GM18909 (cell line): ENCODE data around the gene PGAM2.
A peak's percentile ranks its signal among the peaks of the same experiment; 100 is the strongest.
"Not testable (repeated sequence)": the region's sequence is repeated elsewhere in the genome, so short reads cannot be mapped to it uniquely, and the experiment has no call there.

Experiments
- ATAC-seq: cut with Tn5 transposase; IDR thresholded peaks from one replicate; pipeline ENCODE4 v1.9.1; 2021; ENCODE audit warnings: mild to moderate bottlenecking; ENCODE audit not compliant: unreplicated experiment, poor library complexity

Gene PGAM2

GRCh38 chr7:44033971-44034844 is 31.2 kb downstream of the PGAM2 start:
- not testable (repeated sequence) for ATAC-seq

DNA sequence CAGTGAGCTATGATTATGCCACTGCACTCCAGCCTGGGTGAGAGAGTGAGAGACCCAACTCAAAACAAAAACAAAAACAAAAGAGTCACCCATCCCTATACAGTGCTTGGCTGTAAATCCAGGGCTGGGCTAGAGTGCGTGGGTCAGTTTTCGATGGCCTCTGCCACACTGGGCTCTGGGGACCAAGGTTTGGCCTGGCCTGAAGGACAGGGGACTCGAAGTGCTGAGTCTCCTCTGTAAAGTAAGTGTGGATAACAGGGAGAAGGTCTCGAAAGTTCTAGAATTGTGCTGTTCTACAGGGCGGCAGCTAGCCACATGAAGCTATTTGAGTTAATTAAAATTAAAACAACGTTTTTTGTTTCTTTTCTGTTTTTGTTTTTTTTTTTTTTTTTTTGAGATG is 33.3 kb downstream of the PGAM2 start:
- ATAC-seq = not testable (repeated sequence)

DNA sequence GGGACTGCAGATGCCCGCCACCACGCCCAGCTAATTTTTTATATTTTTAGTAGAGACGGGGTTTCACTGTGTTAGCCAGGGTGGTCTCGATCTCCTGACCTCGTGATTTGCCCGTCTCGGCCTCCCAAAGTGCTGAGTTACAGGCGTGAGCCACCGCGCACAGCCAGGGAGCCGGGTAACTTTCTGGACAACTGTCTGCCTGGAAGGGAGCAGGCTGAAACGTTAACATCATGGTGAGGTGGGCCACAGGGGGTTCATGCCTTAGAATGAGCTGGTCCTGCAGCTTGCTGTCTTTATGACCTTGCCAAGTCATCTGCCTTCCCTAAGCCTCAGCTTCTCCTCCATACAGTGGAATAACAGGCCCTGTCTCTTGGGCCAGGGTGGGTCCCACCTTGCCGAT is 34.0 kb downstream of the PGAM2 start:
- ATAC-seq = not testable (repeated sequence)

GRCh38 chr7:44030029-44030428 is 35.3 kb downstream of the PGAM2 start:
- ATAC-seq = not testable (repeated sequence)

DNA sequence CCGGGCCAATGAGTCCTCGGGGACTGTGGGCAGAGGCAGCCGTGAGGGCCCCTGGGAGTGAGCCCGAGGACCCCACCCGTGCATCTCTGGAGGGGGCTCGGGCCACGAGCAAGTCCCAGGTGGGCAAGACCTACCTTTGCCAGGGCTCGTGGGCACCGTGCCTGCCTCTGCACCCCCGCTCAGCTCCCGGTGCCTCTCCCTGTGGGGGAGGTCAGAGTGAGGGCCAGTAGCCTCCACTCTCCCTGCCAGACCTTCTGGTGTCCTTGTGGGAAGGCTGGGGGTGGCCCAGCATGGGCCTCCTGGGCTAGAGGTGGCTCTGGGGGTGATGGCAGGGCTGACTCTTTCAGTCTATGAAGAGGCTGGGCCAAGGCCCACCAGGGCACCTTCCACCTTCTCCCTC is 35.9 kb downstream of the PGAM2 start:
- not testable (repeated sequence) for ATAC-seq

- not testable (repeated sequence) for ATAC-seq
Observed at GRCh38 chr7:44022796-44023467, 42.4 kb downstream of the PGAM2 start.

DNA sequence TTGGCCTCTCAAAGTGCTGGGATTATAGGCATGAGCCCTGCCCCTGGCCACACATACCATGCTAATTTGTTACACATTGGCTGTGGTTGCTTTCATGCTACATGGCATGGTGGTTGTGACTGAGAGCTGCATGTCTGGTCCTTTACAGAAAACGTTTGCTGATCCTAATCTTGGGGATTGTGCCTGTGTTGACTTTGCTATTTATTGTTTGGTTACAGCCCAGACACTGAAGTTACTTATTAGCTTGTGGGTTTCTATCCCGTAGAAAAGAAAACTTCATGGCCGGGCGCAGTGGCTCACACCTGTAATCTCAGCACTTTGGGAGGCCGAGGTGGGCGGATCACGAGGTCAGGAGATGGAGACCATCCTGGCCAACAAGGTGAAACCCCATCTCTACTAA is 43.3 kb downstream of the PGAM2 start:
- not testable (repeated sequence) for ATAC-seq

DNA sequence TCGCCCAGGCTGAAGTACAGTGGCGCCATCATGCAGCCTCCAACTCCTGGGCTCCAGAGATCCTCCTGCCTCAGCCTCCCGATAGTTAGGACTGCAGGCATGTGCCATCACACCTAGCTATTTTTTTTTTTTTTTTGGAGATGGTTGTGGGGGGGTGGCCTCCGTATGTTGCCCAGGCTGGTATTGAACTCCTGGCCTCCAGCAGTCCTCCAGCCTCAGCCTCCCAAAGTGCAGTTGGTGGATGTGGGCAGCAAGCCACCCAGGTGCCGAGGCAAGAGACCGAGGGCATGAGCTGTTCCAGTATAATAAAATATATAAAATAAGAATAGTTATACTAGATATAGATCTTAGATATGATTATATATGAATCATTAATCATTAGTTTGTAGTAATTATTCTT is 45.5 kb downstream of the PGAM2 start:
- ATAC-seq = not testable (repeated sequence)

DNA sequence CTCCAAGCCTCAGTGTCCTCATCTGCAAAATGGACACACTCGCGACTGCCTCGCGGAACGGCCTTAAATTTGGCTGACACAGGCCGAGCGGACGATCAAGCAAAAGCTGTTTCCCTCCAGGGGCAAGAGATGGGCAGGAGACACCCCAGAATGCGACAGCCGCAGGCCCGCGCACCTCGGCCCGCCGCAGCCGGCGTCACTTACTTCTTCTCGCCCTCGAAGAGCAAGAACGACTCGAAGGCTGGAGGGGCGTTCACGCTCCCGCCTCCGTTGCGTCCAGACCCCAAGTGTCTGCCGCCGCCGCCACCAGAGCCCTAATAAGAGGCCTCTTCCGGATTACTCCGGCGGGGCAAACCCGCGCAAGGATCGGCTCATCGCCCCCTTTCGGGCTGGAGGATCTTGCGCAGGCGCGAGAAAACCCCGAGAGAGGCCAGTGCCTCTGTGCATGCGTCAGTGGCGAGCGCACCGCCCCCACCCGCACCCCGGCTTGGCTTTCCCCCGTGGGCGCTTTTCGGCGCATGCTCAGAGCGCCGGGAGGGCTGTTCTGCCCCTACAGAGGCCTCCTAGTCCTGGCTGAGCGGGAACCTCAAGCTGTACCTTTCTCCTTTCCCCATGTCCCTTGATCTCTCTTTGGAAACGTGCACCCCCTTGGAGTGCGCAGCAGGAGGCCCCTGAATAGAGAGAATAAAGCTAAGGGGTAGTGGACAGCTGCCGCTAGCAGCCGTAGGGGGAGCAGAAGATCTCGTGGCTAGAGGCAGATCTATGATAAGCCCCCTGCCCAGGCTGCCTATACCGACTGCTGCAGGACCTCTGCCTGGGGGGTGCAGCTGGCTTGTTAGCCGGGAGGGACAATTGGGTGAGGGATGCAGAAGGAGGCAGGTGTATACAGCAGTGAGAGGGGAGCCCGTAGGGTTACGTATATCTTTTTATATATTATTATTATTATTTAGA is 46.2 kb downstream of the PGAM2 start:
- ATAC-seq = peak; percentile 94

GRCh38 chr7:44015090-44015489 is 50.3 kb downstream of the PGAM2 start:
- ATAC-seq = not testable (repeated sequence)
